Vagina (tissue), 2 donors: ENCODE results near the gene TWIST2. TPM values are rescaled to one million over a fixed set of nuclear protein-coding genes. Genes with fewer than 3 reads are reported as not detected.
A peak's percentile ranks its signal among the peaks of the same experiment; 100 is the strongest.

Experiments used
- DNase-seq, 2 donors: peaks; one replicate each; pipeline ENCODE4 v3.0.0-alpha.2; 2017; ENCODE audit errors: extremely low spot score in 2 of 2
- H3K27ac ChIP-seq: fragments of 200-600 bp; sonication (generic); one replicate; pipeline ENCODE4 v1.5.1; 2019
- H3K27me3 ChIP-seq: fragments of 200-600 bp; sonication (generic); one replicate; pipeline ENCODE4 v1.5.1; 2019
- H3K36me3 ChIP-seq, 2 donors: fragments of 200-600 bp; sonication (generic); one replicate each; pipeline ENCODE4 v1.5.1; 2017 to 2019
- H3K4me1 ChIP-seq: fragments of 200-600 bp; sonication (generic); one replicate; pipeline ENCODE4 v1.5.1; 2019
- H3K4me3 ChIP-seq, 2 donors: fragments of 200-600 bp; sonication (generic); 1 replicate in 1 of 2; 2 replicates in 1 of 2; pipeline ENCODE4 v1.5.1; 2016 to 2019
- H3K9me3 ChIP-seq: fragments of 200-600 bp; sonication (generic); one replicate; pipeline ENCODE4 v1.5.1; 2019
- CTCF ChIP-seq, 3 experiments: fragments of 450-650 bp in 2 of 3; fragments of 200-600 bp in 1 of 3; sonication (generic) in 1 of 3; IDR thresholded peaks; one replicate each; pipeline ENCODE4 v1.5.1; 2017 to 2019; ENCODE audit warnings: antibody characterized with exemption in 3 of 3, mild to moderate bottlenecking in 2 of 3, moderate library complexity in 2 of 3
- POLR2A ChIP-seq, 2 donors: fragments of 450-650 bp; IDR thresholded peaks; one replicate each; pipeline ENCODE4 v1.6.1; 2017; ENCODE audit warnings: antibody characterized with exemption in 2 of 2, mild to moderate bottlenecking in 2 of 2, moderate library complexity in 2 of 2
- POLR2AphosphoS5 ChIP-seq, 2 donors: sonication (generic); formaldehyde crosslinking; IDR thresholded peaks; one replicate each; pipeline ENCODE4 v1.9.0; 2017; ENCODE audit warnings: antibody characterized with exemption in 2 of 2, mild to moderate bottlenecking in 2 of 2, low read depth in 1 of 2; ENCODE audit not compliant: insufficient read depth in 1 of 2
- intact Hi-C: fragments of 100-400 bp; cut with DNase I; formaldehyde crosslinking; loops from one replicate; pipeline ENCODE4 v1.15.1; 2023
- total RNA-seq: library from RNA; depleted of rRNA; stranded (reverse); fragments of >200 nt; gene quantifications from one replicate; pipeline ENCODE4 v1.2.3, GENCODE V29; 2016

Gene TWIST2
- total RNA-seq, 1 donor from 2014 or later, result 214 TPM

DNA sequence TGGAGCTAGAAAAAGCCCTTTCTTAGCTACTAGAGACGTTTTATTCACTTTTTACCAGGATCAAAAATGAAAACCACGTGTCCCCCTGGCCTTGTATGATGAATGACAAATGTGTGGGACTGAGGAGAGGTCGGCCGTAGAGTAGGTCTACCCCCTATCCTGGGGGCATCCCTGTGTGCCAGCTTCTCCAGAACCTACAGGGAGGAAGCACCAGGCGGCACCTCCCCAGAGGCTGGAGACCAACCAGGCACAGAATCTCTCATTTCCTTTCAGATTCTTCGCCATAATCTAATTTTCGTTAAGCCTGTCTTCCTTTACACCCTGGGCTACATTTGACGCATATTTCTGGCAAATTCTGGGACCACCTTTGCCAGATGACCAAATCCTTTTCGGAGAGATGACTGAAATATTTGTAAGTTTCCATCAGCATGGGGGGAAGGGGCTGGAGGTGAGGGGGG, 15.9 kb downstream of the TWIST2 start:
- Histone ChIP-seq H3K27ac (peak overlapping the region; percentile 94), H3K27me3 (no peaks in the 10 kb centered on the region), H3K9me3 (no peaks in the 10 kb centered on the region), H3K4me3 (peak overlapping the region in 1 of 2 donors; percentile 44), H3K36me3 (no peaks in the 10 kb centered on the region), H3K4me1 (peaks cover 88% of the 10 kb centered on the region)
- TF ChIP-seq POLR2AphosphoS5 (IDR thresholded peaks at IDR 0.05; ENCODE audit: insufficient read depth in 1 of 2, low read depth in 1 of 2) (no peak), CTCF (IDR thresholded peaks at IDR 0.05) (no peak), POLR2A (IDR thresholded peaks at IDR 0.05) (no peak)
- intact Hi-C loops, result no loop called here
- no peak for DNase-seq

DNA sequence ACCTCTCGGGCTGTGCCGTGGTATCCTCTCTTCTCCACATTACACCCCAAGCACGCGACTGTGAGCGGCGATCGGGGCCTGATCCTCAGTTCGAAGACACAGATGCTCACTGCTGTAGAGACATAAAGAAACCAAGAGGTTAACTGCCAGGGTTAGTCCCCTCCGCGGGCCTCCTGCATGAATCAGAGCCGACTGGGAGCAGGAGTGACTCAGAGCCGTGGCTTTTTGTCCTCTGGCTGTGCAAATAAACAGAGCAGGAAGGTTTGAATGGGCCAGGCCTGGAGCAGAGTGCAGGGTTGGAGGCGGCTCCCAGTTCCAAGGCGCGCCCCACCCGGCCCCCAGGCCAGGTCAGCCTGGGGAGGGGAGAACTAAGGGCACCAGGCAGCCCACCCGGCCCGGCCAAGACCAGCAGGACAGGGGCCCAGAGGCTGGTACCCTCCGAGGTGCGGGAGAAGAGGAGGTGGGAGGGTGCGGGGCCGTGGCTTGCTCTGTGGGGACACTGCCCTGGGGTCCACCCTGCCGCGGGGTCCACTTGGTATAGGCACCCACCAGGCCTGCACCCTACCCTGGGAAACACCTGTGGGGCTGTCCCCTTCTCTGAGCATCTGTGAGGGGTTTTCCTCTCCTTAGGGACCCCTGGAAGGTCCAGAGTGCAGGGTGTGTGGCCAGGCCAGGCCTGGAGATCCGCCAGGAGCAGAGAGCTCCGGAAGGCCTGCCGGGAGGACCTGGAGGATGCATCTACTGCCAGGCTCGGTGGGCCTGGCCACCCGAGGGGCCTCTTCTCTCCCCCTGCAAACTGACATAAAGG, 16.5 kb downstream of the TWIST2 start:
- DNase-seq, result peak in 1 of 2 donors; percentile 98
- H3K4me3 ChIP-seq, result peak overlapping the region; percentile 34 to 44
- TF ChIP-seq POLR2A (IDR thresholded peaks at IDR 0.05) (no peak), CTCF (IDR thresholded peaks at IDR 0.05) (no peak), POLR2AphosphoS5 (IDR thresholded peaks at IDR 0.05; ENCODE audit: insufficient read depth in 1 of 2, low read depth in 1 of 2) (peak; percentile 70 to 85)
- intact Hi-C loops, result no loop called here
- H3K27ac ChIP-seq, result peak overlapping the region; percentile 94
- no peaks in the 10 kb centered on the region for H3K27me3 ChIP-seq
- H3K36me3 ChIP-seq, result no peaks in the 10 kb centered on the region
- H3K9me3 ChIP-seq, result no peaks in the 10 kb centered on the region
- peaks cover 91% of the 10 kb centered on the region for H3K4me1 ChIP-seq

GRCh38 chr2:238865015-238865719, 17.3 kb downstream of the TWIST2 start:
- DNase-seq, result no peak
- peak overlapping the region; percentile 94 for H3K27ac ChIP-seq
- peak overlapping the region; percentile 34 to 44 for H3K4me3 ChIP-seq
- TF ChIP-seq CTCF (IDR thresholded peaks at IDR 0.05) (no peak), POLR2A (IDR thresholded peaks at IDR 0.05) (no peak), POLR2AphosphoS5 (IDR thresholded peaks at IDR 0.05; ENCODE audit: insufficient read depth in 1 of 2, low read depth in 1 of 2) (no peak)
- H3K4me1 ChIP-seq, result peaks cover 91% of the 10 kb centered on the region
- no peaks in the 10 kb centered on the region for H3K9me3 ChIP-seq
- intact Hi-C loops, result no loop called here
- H3K27me3 ChIP-seq, result no peaks in the 10 kb centered on the region
- no peaks in the 10 kb centered on the region for H3K36me3 ChIP-seq

GRCh38 chr2:238865744-238866355, 18.0 kb downstream of the TWIST2 start:
- H3K27me3 ChIP-seq, result no peaks in the 10 kb centered on the region
- no peak overlapping the region for H3K4me3 ChIP-seq
- no peak for DNase-seq
- H3K27ac ChIP-seq, result peak overlapping the region; percentile 94
- H3K36me3 ChIP-seq, result no peaks in the 10 kb centered on the region
- TF ChIP-seq POLR2AphosphoS5 (IDR thresholded peaks at IDR 0.05; ENCODE audit: insufficient read depth in 1 of 2, low read depth in 1 of 2) (no peak), POLR2A (IDR thresholded peaks at IDR 0.05) (no peak), CTCF (IDR thresholded peaks at IDR 0.05) (no peak)
- H3K9me3 ChIP-seq, result no peaks in the 10 kb centered on the region
- peaks cover 84% of the 10 kb centered on the region for H3K4me1 ChIP-seq
- intact Hi-C loops, result no loop called here
